ENCODE data around the gene TANGO6.
"Not testable (repeated sequence)": the region's sequence is repeated elsewhere in the genome, so short reads cannot be mapped to it uniquely, and the experiment has no call there.

The TANGO6 gene

GRCh38 chr16:68843482-68844210 is at the start of gene TANGO6:
Gene TANGO6 (plus strand): TSS chr16:68843531. CDS start chr16:68843618, 87 bp downstream.
- peak; percentile 72 for DNase-seq

GRCh38 chr16:68798398-68798797 is 44.9 kb upstream of the TANGO6 start:
- DNase-seq = no peak

GRCh38 chr16:68800257-68800875 is 43.0 kb upstream of the TANGO6 start:
- peak; percentile 47 for DNase-seq

GRCh38 chr16:68802190-68802589 is 41.1 kb upstream of the TANGO6 start:
- no peak for DNase-seq

GRCh38 chr16:68806422-68806821 is 36.9 kb upstream of the TANGO6 start:
- no peak for DNase-seq

- DNase-seq = no peak
These were observed 36.4 kb upstream of the TANGO6 start for GRCh38 chr16:68806981-68807380.

GRCh38 chr16:68814516-68814915 is 28.8 kb upstream of the TANGO6 start:
- DNase-seq = no peak

- DNase-seq = no peak
These were observed 19.8 kb upstream of the TANGO6 start for GRCh38 chr16:68823401-68824135.

- no peak for DNase-seq
These were observed 17.9 kb upstream of the TANGO6 start for GRCh38 chr16:68825427-68825826.

- no peak for DNase-seq
These were observed 16.7 kb upstream of the TANGO6 start for GRCh38 chr16:68826652-68827051.

GRCh38 chr16:68833251-68833650 is 10.1 kb upstream of the TANGO6 start:
- DNase-seq = no peak

- no peak for DNase-seq
These were observed 8.8 kb upstream of the TANGO6 start for GRCh38 chr16:68834550-68834949.

- no peak for DNase-seq
These were observed 7.4 kb upstream of the TANGO6 start for GRCh38 chr16:68835970-68836369.

- DNase-seq = no peak
These were observed 3.5 kb upstream of the TANGO6 start for GRCh38 chr16:68839831-68840230.

GRCh38 chr16:68842964-68843481 is 308 bp upstream of the TANGO6 start:
- not testable (repeated sequence) for DNase-seq

GRCh38 chr16:68844211-68844564 is 857 bp downstream of the TANGO6 start:
- DNase-seq = no peak

GRCh38 chr16:68848786-68849185 is 5.5 kb downstream of the TANGO6 start:
- DNase-seq = no peak

GRCh38 chr16:68850481-68850880 is 7.2 kb downstream of the TANGO6 start:
- DNase-seq = no peak

- no peak for DNase-seq
These were observed 8.3 kb downstream of the TANGO6 start for GRCh38 chr16:68851601-68852000.

GRCh38 chr16:68857479-68857878 is 14.1 kb downstream of the TANGO6 start:
- DNase-seq = no peak

GRCh38 chr16:68859828-68860227 is 16.5 kb downstream of the TANGO6 start:
- no peak for DNase-seq

GRCh38 chr16:68860978-68861892 is 17.9 kb downstream of the TANGO6 start:
- no peak for DNase-seq

- DNase-seq = no peak
These were observed 23.6 kb downstream of the TANGO6 start for GRCh38 chr16:68866933-68867332.
